Measurements from ENCODE around the gene PIGN.

PIGN gene

DNA sequence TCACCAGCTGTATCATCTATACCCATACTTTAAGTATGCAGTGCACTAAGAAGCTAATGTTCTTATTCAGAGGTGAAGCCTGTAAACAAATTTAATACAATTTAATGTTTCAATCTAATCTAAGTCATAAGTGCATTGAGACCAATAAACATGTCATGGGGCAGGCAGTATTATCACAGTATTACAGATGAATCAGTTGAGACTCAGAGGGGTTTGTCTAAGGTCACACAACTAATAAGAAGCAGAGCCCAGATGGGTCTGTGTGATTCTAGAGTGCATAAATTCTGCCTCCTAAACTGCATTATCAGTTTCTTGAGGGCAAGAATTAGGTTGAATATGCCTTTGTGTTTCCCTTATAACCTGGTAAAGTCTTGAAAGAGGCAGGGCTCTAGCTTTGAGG, 153.1 kb downstream of the PIGN start:
- Histone ChIP-seq H4K20me1 (ENCODE audit: insufficient read depth, low read length) (no peaks in the 10 kb centered on the region), H2AFZ (ENCODE audit: low read depth, low read length) (no peak overlapping the region), H3K4me2 (ENCODE audit: insufficient read depth, low read length) (no peak overlapping the region), H3K27me3 (ENCODE audit: insufficient read depth, low read length, poor library complexity) (no peaks in the 10 kb centered on the region), H3K9me3 (ENCODE audit: insufficient read depth, low read length, severe bottlenecking) (no peaks in the 10 kb centered on the region), H3K9ac (ENCODE audit: low read depth, low read length) (no peak overlapping the region), H3K4me3 (ENCODE audit: low read depth in 1 of 2, low read length in 2 of 2) (no peak overlapping the region), H3K79me2 (ENCODE audit: insufficient read depth, low read length) (no peaks in the 10 kb centered on the region), H3K36me3 (ENCODE audit: insufficient read depth, low read length) (no peaks in the 10 kb centered on the region), H3K27ac (ENCODE audit: low read length) (no peak overlapping the region), H3K4me1 (ENCODE audit: insufficient read depth, low read length) (peaks cover 15% of the 10 kb centered on the region)
- ATAC-seq (ENCODE audit: insufficient read depth, low read depth) (no peak), DNase-seq (no peak)
- TF ChIP-seq, protein P1, sequence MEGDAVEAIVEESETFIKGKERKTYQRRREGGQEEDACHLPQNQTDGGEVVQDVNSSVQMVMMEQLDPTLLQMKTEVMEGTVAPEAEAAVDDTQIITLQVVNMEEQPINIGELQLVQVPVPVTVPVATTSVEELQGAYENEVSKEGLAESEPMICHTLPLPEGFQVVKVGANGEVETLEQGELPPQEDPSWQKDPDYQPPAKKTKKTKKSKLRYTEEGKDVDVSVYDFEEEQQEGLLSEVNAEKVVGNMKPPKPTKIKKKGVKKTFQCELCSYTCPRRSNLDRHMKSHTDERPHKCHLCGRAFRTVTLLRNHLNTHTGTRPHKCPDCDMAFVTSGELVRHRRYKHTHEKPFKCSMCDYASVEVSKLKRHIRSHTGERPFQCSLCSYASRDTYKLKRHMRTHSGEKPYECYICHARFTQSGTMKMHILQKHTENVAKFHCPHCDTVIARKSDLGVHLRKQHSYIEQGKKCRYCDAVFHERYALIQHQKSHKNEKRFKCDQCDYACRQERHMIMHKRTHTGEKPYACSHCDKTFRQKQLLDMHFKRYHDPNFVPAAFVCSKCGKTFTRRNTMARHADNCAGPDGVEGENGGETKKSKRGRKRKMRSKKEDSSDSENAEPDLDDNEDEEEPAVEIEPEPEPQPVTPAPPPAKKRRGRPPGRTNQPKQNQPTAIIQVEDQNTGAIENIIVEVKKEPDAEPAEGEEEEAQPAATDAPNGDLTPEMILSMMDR (IDR thresholded peaks at IDR 0.05; ENCODE audit: borderline replicate concordance, extremely low read depth, low read length, poor library complexity, severe bottlenecking): no peak
- no peak for TF ChIP-seq EZH2 (IDR thresholded peaks at IDR 0.05; ENCODE audit: borderline replicate concordance, low read depth, low read length, severe bottlenecking)

DNA sequence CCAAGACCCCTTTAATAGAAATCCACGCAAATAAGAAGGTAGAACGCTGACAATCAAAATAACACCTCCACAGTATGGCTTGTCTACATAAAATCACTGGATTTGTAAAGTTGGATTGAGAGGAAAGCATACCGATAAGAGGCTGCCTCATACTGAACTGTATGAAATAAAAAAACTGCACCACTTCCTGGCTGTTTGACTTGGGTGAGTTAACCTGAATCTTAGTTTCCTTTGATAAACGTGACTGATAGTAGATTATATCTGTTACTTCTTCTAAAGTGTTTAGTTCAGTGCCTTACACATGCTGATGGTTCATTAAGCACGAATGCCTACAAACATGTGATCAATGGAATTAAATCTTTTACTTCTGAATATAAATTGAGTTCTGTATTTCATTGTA, 153.6 kb downstream of the PIGN start:
- Histone ChIP-seq H3K9ac (ENCODE audit: low read depth, low read length) (no peak overlapping the region), H3K4me3 (ENCODE audit: low read depth in 1 of 2, low read length in 2 of 2) (no peak overlapping the region), H3K4me2 (ENCODE audit: insufficient read depth, low read length) (no peak overlapping the region), H3K36me3 (ENCODE audit: insufficient read depth, low read length) (no peaks in the 10 kb centered on the region), H4K20me1 (ENCODE audit: insufficient read depth, low read length) (no peaks in the 10 kb centered on the region), H3K9me3 (ENCODE audit: insufficient read depth, low read length, severe bottlenecking) (no peaks in the 10 kb centered on the region), H3K27ac (ENCODE audit: low read length) (no peak overlapping the region), H3K4me1 (ENCODE audit: insufficient read depth, low read length) (peaks cover 15% of the 10 kb centered on the region), H3K27me3 (ENCODE audit: insufficient read depth, low read length, poor library complexity) (no peaks in the 10 kb centered on the region), H3K79me2 (ENCODE audit: insufficient read depth, low read length) (no peaks in the 10 kb centered on the region), H2AFZ (ENCODE audit: low read depth, low read length) (no peak overlapping the region)
- ATAC-seq (ENCODE audit: insufficient read depth, low read depth) (peak; percentile 75), DNase-seq (no peak)
- no peak for TF ChIP-seq EZH2 (IDR thresholded peaks at IDR 0.05; ENCODE audit: borderline replicate concordance, low read depth, low read length, severe bottlenecking)

DNA sequence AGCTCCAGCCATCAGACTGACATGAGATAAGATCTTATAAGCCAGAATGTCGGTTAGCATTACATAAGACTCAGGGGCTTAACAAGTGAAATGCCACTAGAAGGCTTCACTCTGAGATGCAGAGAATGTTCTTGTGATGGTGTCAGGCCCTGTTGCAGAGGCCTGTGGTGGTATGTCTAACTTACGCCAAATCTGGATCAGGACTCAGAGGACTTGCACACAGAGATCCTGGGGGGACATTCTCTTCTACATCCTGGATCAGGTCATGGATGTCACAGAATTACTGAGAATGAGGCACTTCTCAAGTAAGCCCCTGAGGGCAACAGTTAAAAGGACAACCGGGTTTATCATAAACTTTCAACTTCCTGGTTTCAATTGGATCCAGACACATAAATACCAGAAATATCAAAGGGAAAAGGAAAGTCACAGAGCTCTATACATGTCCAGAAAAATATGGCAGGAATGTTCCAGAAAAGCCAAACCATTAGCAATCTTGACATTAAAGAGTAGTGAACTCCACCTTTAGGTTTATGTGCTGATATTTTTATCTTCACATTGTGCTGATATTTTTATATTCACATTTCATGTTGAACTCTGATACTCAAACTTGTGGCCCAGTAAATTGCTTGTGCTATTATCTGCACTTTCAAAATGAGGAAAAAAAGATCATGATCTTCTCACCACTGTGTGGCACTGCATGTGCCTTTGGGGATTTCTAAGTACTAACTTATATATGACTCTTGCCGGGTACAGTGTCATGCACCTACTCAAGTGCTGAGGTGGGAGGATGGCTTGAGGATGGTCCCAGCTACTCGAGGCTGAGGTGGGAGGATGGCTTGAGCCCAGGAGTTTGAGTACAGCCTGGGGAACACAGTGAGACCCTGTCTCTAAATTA, 156.5 kb downstream of the PIGN start:
- ATAC-seq (ENCODE audit: insufficient read depth, low read depth): no peak
- DNase-seq: no peak
- no peak for TF ChIP-seq EZH2 (IDR thresholded peaks at IDR 0.05; ENCODE audit: borderline replicate concordance, low read depth, low read length, severe bottlenecking)
- TF ChIP-seq, protein P1 (IDR thresholded peaks at IDR 0.05; ENCODE audit: borderline replicate concordance, extremely low read depth, low read length, poor library complexity, severe bottlenecking): no peak
- Histone ChIP-seq H2AFZ (ENCODE audit: low read depth, low read length) (no peak overlapping the region), H3K27ac (ENCODE audit: low read length) (no peak overlapping the region), H3K36me3 (ENCODE audit: insufficient read depth, low read length) (no peaks in the 10 kb centered on the region), H3K9ac (ENCODE audit: low read depth, low read length) (no peak overlapping the region), H4K20me1 (ENCODE audit: insufficient read depth, low read length) (no peaks in the 10 kb centered on the region), H3K9me3 (ENCODE audit: insufficient read depth, low read length, severe bottlenecking) (no peaks in the 10 kb centered on the region), H3K4me3 (ENCODE audit: low read depth in 1 of 2, low read length in 2 of 2) (no peak overlapping the region), H3K4me2 (ENCODE audit: insufficient read depth, low read length) (no peak overlapping the region), H3K79me2 (ENCODE audit: insufficient read depth, low read length) (no peaks in the 10 kb centered on the region), H3K4me1 (ENCODE audit: insufficient read depth, low read length) (peaks cover 15% of the 10 kb centered on the region), H3K27me3 (ENCODE audit: insufficient read depth, low read length, poor library complexity) (no peaks in the 10 kb centered on the region)

DNA sequence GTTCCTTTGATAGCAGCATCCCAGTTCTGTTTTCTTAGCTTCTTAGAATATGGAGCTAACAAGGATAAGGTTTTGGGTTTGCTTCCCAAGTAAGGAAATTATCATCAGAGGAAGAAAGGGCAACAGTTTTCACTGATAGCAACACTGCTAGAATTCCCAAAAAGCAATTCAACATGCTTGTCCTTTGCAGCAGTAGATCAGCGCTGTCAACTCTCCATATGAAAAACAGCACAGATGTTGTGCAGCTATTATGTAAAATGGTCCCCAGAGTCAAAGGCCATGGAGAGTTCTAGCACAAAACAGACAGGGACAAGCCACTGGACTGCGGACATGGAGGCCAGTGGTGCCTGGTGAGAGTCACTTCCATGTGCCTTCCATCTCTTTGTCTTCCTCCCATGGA, 158.1 kb downstream of the PIGN start:
- no peaks in the 10 kb centered on the region for H3K79me2 ChIP-seq (ENCODE audit: insufficient read depth, low read length)
- no peak overlapping the region for H3K9ac ChIP-seq (ENCODE audit: low read depth, low read length)
- H3K36me3 ChIP-seq (ENCODE audit: insufficient read depth, low read length): no peaks in the 10 kb centered on the region
- no peak overlapping the region for H3K27ac ChIP-seq (ENCODE audit: low read length)
- no peaks in the 10 kb centered on the region for H3K9me3 ChIP-seq (ENCODE audit: insufficient read depth, low read length, severe bottlenecking)
- no peak for DNase-seq
- H3K4me1 ChIP-seq (ENCODE audit: insufficient read depth, low read length): peaks cover 10% of the 10 kb centered on the region
- no peak overlapping the region for H3K4me2 ChIP-seq (ENCODE audit: insufficient read depth, low read length)
- TF ChIP-seq, protein P1 (IDR thresholded peaks at IDR 0.05; ENCODE audit: borderline replicate concordance, extremely low read depth, low read length, poor library complexity, severe bottlenecking): no peak
- TF ChIP-seq EZH2 (IDR thresholded peaks at IDR 0.05; ENCODE audit: borderline replicate concordance, low read depth, low read length, severe bottlenecking): no peak
- no peak overlapping the region for H3K4me3 ChIP-seq (ENCODE audit: low read depth in 1 of 2, low read length in 2 of 2)
- no peaks in the 10 kb centered on the region for H4K20me1 ChIP-seq (ENCODE audit: insufficient read depth, low read length)
- no peaks in the 10 kb centered on the region for H3K27me3 ChIP-seq (ENCODE audit: insufficient read depth, low read length, poor library complexity)
- ATAC-seq (ENCODE audit: insufficient read depth, low read depth): no peak
- no peak overlapping the region for H2AFZ ChIP-seq (ENCODE audit: low read depth, low read length)
